Loucy (cell line): ENCODE results near the gene F2RL3.

Source experiments
- H2AFZ ChIP-seq: fragments of 200-600 bp; sonication (generic); 2 replicates; pipeline ENCODE4 v1.6.0; 2016; ENCODE audit warnings: antibody characterized with exemption, mild to moderate bottlenecking, low read length, moderate library complexity
- H3F3A ChIP-seq: fragments of 200-600 bp; 2 replicates; pipeline ENCODE4 v1.6.0; 2016; ENCODE audit warnings: antibody characterized with exemption, low read depth, mild to moderate bottlenecking
- H3K27me3 ChIP-seq: fragments of 200-600 bp; sonication (generic); 2 replicates; pipeline ENCODE4 v1.6.1; 2014; ENCODE audit warnings: low read length, mild to moderate bottlenecking; ENCODE audit not compliant: insufficient read depth, poor library complexity, severe bottlenecking
- H3K36me3 ChIP-seq: fragments of 200-600 bp; sonication (generic); 2 replicates; pipeline ENCODE4 v1.6.1; 2016; ENCODE audit warnings: low read length; ENCODE audit not compliant: insufficient read depth
- H3K4me1 ChIP-seq: fragments of 200-600 bp; sonication (generic); 2 replicates; pipeline ENCODE4 v1.5.1; 2014; ENCODE audit warnings: low read length, mild to moderate bottlenecking; ENCODE audit not compliant: insufficient read depth, poor library complexity, severe bottlenecking
- H3K4me2 ChIP-seq: fragments of 200-600 bp; sonication (generic); 2 replicates; pipeline ENCODE4 v1.6.0; 2014; ENCODE audit warnings: antibody characterized with exemption, low read length, low read depth, mild to moderate bottlenecking; ENCODE audit not compliant: poor library complexity, severe bottlenecking
- H3K4me3 ChIP-seq: fragments of 200-600 bp; sonication (generic); 2 replicates; pipeline ENCODE4 v1.5.1; 2014; ENCODE audit warnings: low read length, mild to moderate bottlenecking, mixed read lengths; ENCODE audit not compliant: poor library complexity, severe bottlenecking
- H3K79me2 ChIP-seq: fragments of 200-600 bp; sonication (generic); 2 replicates; pipeline ENCODE4 v1.6.1; 2014; ENCODE audit warnings: low read length; ENCODE audit not compliant: insufficient read depth
- H3K9ac ChIP-seq: fragments of 200-600 bp; sonication (generic); 2 replicates; pipeline ENCODE4 v1.6.0; 2014; ENCODE audit warnings: mild to moderate bottlenecking, low read depth, low read length, moderate library complexity; ENCODE audit not compliant: poor library complexity, severe bottlenecking
- H3K9me2 ChIP-seq: fragments of 200-600 bp; sonication (generic); replicated peaks from 2 replicates; pipeline ENCODE4 v1.6.1; 2016; ENCODE audit warnings: low read depth, low read length, mixed read lengths
- H3K9me3 ChIP-seq: fragments of 200-600 bp; sonication (generic); 2 replicates; pipeline ENCODE4 v1.6.1; 2014; ENCODE audit warnings: mild to moderate bottlenecking, antibody characterized with exemption, low read length, low read depth; ENCODE audit not compliant: insufficient read depth
- H4K20me1 ChIP-seq: fragments of 200-600 bp; sonication (generic); 2 replicates; pipeline ENCODE4 v1.6.0; 2014; ENCODE audit warnings: antibody characterized with exemption, low read length, mild to moderate bottlenecking; ENCODE audit not compliant: insufficient read depth, poor library complexity, severe bottlenecking
- CTCF ChIP-seq: fragments of 200-600 bp; sonication (generic); conservative IDR thresholded peaks from 2 replicates; pipeline ENCODE4 v1.5.1; 2014; ENCODE audit warnings: mild to moderate bottlenecking, antibody characterized with exemption, low read length
- EZH2phosphoT487 ChIP-seq: fragments of 200-600 bp; IDR thresholded peaks from 2 replicates; pipeline ENCODE4 v1.6.1; 2018; ENCODE audit warnings: antibody characterized with exemption, mild to moderate bottlenecking, moderate library complexity, borderline replicate concordance

Gene F2RL3

DNA sequence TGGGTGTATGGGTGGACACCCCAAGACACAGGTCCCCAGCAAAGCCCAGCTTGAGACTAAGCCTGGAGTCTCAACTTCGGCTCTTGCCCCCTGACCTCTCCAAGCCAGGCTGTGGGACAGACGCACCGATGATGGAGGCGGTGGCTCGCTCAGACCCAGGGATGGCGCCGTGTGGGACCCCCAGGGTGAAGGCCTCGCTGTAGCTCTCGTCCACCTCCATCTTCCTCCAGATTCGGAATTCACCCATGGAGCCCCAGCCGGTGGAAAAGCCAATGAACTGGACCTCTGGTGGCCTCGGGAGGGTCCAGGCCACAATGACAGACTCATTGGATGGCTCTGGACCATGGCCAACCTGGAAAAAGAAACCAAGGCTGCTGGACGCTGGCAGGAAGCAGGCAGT is 39.1 kb downstream of the F2RL3 start:
- H3K9me3 ChIP-seq = no peaks in the 10 kb centered on the region
- no peaks in the 10 kb centered on the region for H4K20me1 ChIP-seq
- no peaks in the 10 kb centered on the region for H3F3A ChIP-seq
- H3K9me2 ChIP-seq = no peaks in the 10 kb centered on the region
- TF ChIP-seq EZH2phosphoT487 = no peak
- no peak for TF ChIP-seq CTCF
- no peak overlapping the region for H3K9ac ChIP-seq
- no peak overlapping the region for H2AFZ ChIP-seq
- H3K4me3 ChIP-seq = no peak overlapping the region
- no peaks in the 10 kb centered on the region for H3K79me2 ChIP-seq
- H3K4me1 ChIP-seq = no peaks in the 10 kb centered on the region
- H3K36me3 ChIP-seq = no peaks in the 10 kb centered on the region
- no peaks in the 10 kb centered on the region for H3K27me3 ChIP-seq
- H3K4me2 ChIP-seq = no peak overlapping the region

GRCh38 chr19:16928351-16928750 is 39.6 kb downstream of the F2RL3 start:
- no peak overlapping the region for H3K4me2 ChIP-seq
- TF ChIP-seq CTCF (no peak), EZH2phosphoT487 (no peak)
- H3K9ac ChIP-seq = no peak overlapping the region
- H3K4me3 ChIP-seq = no peak overlapping the region
- H3K36me3 ChIP-seq = no peaks in the 10 kb centered on the region
- no peaks in the 10 kb centered on the region for H3K4me1 ChIP-seq
- H3K27me3 ChIP-seq = no peaks in the 10 kb centered on the region
- no peaks in the 10 kb centered on the region for H3K79me2 ChIP-seq
- H3K9me3 ChIP-seq = peaks cover 1% of the 10 kb centered on the region; the same call in 1 of the 2 replicates
- H3K9me2 ChIP-seq = no peaks in the 10 kb centered on the region
- no peaks in the 10 kb centered on the region for H3F3A ChIP-seq
- no peaks in the 10 kb centered on the region for H4K20me1 ChIP-seq
- no peak overlapping the region for H2AFZ ChIP-seq

- H3K79me2 ChIP-seq = no peaks in the 10 kb centered on the region
- H3K9me2 ChIP-seq = no peaks in the 10 kb centered on the region
- no peak overlapping the region for H3K9ac ChIP-seq
- no peak for TF ChIP-seq CTCF
- no peak for TF ChIP-seq EZH2phosphoT487
- H3K4me3 ChIP-seq = no peak overlapping the region
- no peak overlapping the region for H2AFZ ChIP-seq
- H3K9me3 ChIP-seq = peaks cover 7% of the 10 kb centered on the region; the same call in 1 of the 2 replicates
- H3K4me2 ChIP-seq = no peak overlapping the region
- no peaks in the 10 kb centered on the region for H3K27me3 ChIP-seq
- H3K4me1 ChIP-seq = no peaks in the 10 kb centered on the region
- H3F3A ChIP-seq = no peaks in the 10 kb centered on the region
- H3K36me3 ChIP-seq = no peaks in the 10 kb centered on the region
- no peaks in the 10 kb centered on the region for H4K20me1 ChIP-seq
Observed at GRCh38 chr19:16928916-16929315, 40.1 kb downstream of the F2RL3 start.
